IPS-18a (cell line): ENCODE data around the gene FGF9.

ENCODE experiments used
- H3K27ac ChIP-seq: one replicate; pipeline ENCODE4 v1.5.1; 2013; ENCODE audit warnings: low read length
- H3K27me3 ChIP-seq: one replicate; pipeline ENCODE4 v1.6.1; 2013; ENCODE audit warnings: mild to moderate bottlenecking, low read length; ENCODE audit not compliant: control insufficient read depth, insufficient read depth
- H3K36me3 ChIP-seq: one replicate; pipeline ENCODE4 v1.6.1; 2013; ENCODE audit warnings: low read depth, low read length; ENCODE audit not compliant: control insufficient read depth
- H3K4me1 ChIP-seq: one replicate; pipeline ENCODE4 v1.6.1; 2013; ENCODE audit warnings: low read depth, low read length; ENCODE audit not compliant: control insufficient read depth
- H3K4me3 ChIP-seq: one replicate; pipeline ENCODE4 v1.5.1; 2013; ENCODE audit warnings: low read length
- H3K9ac ChIP-seq: one replicate; pipeline ENCODE4 v1.6.1; 2013; ENCODE audit warnings: mild to moderate bottlenecking, low read length, moderate library complexity
- H3K9me3 ChIP-seq: one replicate; pipeline ENCODE4 v1.6.1; 2013; ENCODE audit warnings: low read depth, low read length; ENCODE audit not compliant: control insufficient read depth

The FGF9 gene

GRCh38 chr13:21676611-21677021 lies 5.7 kb downstream of the FGF9 start:
- no peak overlapping the region for H3K9ac ChIP-seq
- H3K36me3 ChIP-seq, result no peaks in the 10 kb centered on the region
- H3K4me1 ChIP-seq, result peaks cover 20% of the 10 kb centered on the region
- no peak overlapping the region for H3K27ac ChIP-seq
- peak overlapping the region; percentile 3 for H3K4me3 ChIP-seq
- peaks cover 64% of the 10 kb centered on the region for H3K27me3 ChIP-seq
- no peaks in the 10 kb centered on the region for H3K9me3 ChIP-seq

DNA sequence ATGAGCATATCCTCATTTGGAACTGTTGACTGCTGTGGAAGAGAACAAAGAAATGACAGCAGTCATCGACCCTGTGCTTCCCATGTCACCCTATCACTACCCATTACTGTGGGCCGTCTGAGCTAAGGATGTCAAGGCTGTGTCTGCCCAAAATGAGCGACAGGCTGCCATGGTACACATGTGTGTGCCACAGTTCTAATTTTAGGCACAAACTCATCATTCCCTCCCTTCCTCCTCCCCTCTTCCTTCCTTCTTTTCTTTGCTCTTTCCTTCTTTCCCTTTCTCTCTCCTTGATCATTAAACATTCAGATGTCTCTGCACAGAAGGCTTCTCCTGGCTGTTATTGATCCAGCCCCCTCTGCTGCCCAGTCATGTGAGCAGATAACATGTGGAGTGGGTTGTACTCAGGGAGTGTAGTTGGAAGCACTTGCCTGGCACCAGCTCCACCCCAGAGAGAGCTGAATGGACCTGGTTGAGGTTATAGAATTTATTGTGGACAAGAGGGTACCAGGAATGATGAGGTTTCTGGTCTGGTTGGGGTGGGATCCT lies 6.3 kb downstream of the FGF9 start:
- H3K27me3 ChIP-seq, result peaks cover 59% of the 10 kb centered on the region
- H3K9me3 ChIP-seq, result no peaks in the 10 kb centered on the region
- H3K9ac ChIP-seq, result no peak overlapping the region
- peaks cover 15% of the 10 kb centered on the region for H3K4me1 ChIP-seq
- no peak overlapping the region for H3K27ac ChIP-seq
- H3K4me3 ChIP-seq, result no peak overlapping the region
- H3K36me3 ChIP-seq, result no peaks in the 10 kb centered on the region

DNA sequence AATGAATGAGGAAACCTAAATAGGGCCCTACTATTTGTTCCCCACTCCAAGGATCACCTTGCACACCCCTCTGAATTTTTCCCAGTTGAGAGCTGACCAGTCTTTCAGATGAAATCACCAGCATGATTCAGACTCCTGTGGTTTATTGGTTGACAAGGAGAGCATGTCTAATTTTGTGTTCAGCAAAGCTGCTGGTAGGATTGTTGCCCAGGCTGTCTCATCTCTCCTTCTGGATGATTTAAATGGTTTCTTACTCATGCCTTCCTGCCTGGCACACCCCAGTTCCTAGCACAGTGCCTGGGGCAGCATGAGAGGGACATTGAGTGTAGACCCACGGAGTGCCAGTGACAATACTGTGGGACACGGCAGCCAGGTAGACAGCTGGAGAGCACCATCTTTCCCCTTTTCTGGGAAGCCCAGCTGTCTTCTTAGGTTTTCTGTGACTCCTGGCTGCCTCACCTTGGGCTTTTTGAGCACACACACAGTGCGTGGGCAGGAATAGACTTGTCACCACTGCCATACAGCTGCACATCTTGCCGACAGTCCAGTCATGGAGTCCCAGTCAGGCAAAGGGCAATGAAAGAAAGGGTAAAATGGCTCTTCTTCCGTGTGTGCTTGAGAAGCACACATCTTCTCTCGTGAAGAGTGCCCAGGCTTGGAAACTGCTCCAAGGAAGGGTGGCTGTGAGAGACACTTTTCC lies 12.3 kb downstream of the FGF9 start:
- Histone ChIP-seq H3K4me1 (no peaks in the 10 kb centered on the region), H3K27me3 (peaks cover 1% of the 10 kb centered on the region), H3K9me3 (no peaks in the 10 kb centered on the region), H3K36me3 (no peaks in the 10 kb centered on the region), H3K4me3 (no peak overlapping the region), H3K9ac (no peak overlapping the region), H3K27ac (no peak overlapping the region)

DNA sequence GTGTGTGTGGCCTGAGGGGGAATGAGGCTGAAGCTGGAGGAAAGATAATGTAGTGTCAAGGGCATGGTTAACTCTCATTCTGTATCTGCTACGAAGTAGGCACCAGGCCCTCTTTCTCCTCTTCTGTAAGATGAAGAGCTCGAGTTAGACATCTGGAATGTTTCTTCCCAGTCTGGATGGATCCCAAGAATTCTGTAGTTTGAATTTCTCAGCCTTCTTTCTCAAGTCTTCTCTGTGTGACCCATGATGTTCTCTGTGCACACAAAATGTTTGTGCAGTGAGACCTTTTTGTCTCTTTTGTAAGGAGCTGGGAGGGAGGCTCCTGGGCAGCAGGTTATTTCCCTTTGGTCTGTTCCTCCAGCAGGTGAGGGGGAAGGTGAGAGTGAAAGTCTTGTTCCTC lies 13.7 kb downstream of the FGF9 start:
- Histone ChIP-seq H3K4me1 (no peaks in the 10 kb centered on the region), H3K4me3 (no peak overlapping the region), H3K9ac (no peak overlapping the region), H3K27ac (no peak overlapping the region), H3K36me3 (no peaks in the 10 kb centered on the region), H3K27me3 (no peaks in the 10 kb centered on the region), H3K9me3 (no peaks in the 10 kb centered on the region)

DNA sequence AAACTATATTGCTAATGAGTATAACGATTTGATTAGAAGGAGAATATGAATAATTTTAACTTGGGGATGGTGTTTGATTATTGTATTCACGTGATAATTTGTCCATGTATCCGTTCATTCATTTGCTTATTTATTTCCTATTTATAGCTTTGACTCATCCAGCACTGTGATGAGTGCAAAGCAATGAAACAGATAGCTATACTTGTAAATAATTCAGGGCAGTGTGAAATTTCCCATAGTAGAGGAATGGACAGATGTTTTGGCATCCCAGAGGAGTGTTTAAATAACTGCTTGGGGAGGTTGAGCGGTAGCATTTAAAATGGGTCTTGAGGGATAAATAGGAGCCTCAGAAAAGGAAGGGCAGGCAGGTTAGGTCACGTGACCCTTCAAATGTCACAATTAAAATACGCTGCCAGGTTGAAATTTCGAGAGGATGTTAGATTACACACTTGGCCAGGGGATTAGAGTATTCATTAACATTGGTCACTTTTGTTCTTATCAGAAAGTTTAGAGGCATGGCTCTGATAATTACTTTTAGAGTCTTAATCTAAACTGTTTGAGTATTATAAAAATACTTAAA lies 14.7 kb downstream of the FGF9 start:
- Histone ChIP-seq H3K4me1 (no peaks in the 10 kb centered on the region), H3K4me3 (no peak overlapping the region), H3K9me3 (no peaks in the 10 kb centered on the region), H3K9ac (no peak overlapping the region), H3K27ac (no peak overlapping the region), H3K36me3 (no peaks in the 10 kb centered on the region), H3K27me3 (no peaks in the 10 kb centered on the region)

DNA sequence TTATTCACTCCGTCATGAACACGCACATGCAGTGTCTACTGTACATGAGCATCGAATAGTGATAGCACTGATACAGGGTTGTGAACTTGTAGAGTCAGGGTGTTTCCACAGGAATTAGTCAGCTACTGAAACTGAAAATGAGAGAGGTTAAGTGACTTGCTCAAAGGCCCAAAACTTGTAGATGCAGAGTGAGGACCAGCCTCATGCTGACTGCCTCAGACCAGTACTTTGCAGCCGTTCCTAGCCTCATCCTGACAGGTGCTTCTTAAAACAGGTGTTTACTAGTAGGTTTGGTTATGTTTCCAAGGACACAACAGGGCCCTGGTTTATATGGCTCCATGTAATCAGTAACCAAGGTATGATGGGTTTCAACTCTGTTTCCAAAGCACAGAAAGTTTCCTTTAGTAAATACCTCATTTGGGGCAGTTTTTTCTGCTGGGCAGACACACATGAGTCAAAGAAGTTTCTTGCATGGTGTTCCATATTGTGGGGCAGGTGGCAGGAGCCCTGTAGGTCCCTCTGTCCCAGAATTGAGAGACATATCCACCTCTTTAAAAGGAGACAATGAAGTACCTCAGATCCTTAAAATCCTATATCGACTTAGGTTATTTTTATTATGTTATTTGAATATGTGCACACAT lies 16.0 kb downstream of the FGF9 start:
- Histone ChIP-seq H3K27me3 (no peaks in the 10 kb centered on the region), H3K4me1 (no peaks in the 10 kb centered on the region), H3K4me3 (no peak overlapping the region), H3K36me3 (no peaks in the 10 kb centered on the region), H3K9me3 (no peaks in the 10 kb centered on the region), H3K9ac (no peak overlapping the region), H3K27ac (no peak overlapping the region)

- H3K27me3 ChIP-seq, result no peaks in the 10 kb centered on the region
- no peak overlapping the region for H3K4me3 ChIP-seq
- no peaks in the 10 kb centered on the region for H3K36me3 ChIP-seq
- no peak overlapping the region for H3K27ac ChIP-seq
- no peaks in the 10 kb centered on the region for H3K4me1 ChIP-seq
- no peak overlapping the region for H3K9ac ChIP-seq
- H3K9me3 ChIP-seq, result no peaks in the 10 kb centered on the region
Measured at GRCh38 chr13:21688056-21688455, 17.2 kb downstream of the FGF9 start.

DNA sequence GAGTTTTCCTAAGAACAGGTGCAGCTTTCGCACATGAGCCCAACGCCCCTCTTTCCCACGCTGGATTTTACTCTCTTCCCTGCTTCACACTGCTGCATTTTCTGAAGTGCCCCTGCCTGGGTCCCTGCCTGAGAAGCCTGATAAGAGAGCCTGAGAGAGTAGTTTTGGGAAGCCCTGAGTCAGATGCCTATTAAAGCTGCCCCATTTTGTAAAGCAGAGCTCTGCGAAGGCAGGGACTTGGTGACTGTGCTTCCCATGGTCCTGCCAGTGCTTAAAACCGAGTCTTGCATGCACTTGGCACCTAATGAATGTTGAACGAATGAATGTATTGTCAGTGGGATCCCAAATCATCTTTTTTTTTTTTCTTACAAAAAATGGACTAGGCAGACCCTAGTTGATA lies 18.2 kb downstream of the FGF9 start:
- Histone ChIP-seq H3K4me3 (no peak overlapping the region), H3K4me1 (no peaks in the 10 kb centered on the region)

DNA sequence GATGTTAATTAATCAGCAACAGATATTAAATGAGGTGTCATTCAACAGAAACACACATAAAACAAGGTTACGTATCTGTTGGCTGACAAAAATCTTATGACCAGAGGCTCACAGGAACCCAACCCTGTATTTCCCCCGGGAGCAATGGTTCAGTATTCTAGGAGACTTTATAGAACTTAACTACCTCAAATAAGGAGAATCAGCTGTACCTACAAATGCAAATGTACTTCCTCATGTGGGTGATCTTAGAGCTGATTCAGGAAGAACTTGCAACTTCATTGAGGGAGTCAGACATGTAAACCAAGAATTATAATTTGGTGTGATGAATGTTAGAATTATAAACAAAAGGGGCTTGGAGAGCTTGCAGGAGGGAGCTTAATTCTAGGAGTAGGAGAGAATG lies 20.1 kb downstream of the FGF9 start:
- Histone ChIP-seq H3K4me1 (no peaks in the 10 kb centered on the region), H3K27ac (no peak overlapping the region), H3K9me3 (no peaks in the 10 kb centered on the region), H3K9ac (no peak overlapping the region), H3K36me3 (no peaks in the 10 kb centered on the region), H3K27me3 (no peaks in the 10 kb centered on the region), H3K4me3 (no peak overlapping the region)

More for the DNA sequence above, 18.2 kb downstream of the FGF9 start:
- H3K27ac ChIP-seq, result no peak overlapping the region
- no peaks in the 10 kb centered on the region for H3K27me3 ChIP-seq
- no peak overlapping the region for H3K9ac ChIP-seq
- H3K9me3 ChIP-seq, result no peaks in the 10 kb centered on the region
- no peaks in the 10 kb centered on the region for H3K36me3 ChIP-seq

GRCh38 chr13:21691500-21691899 lies 20.6 kb downstream of the FGF9 start:
- Histone ChIP-seq H3K4me1 (no peaks in the 10 kb centered on the region), H3K36me3 (no peaks in the 10 kb centered on the region), H3K9me3 (no peaks in the 10 kb centered on the region), H3K27me3 (no peaks in the 10 kb centered on the region), H3K27ac (no peak overlapping the region), H3K4me3 (no peak overlapping the region), H3K9ac (no peak overlapping the region)

GRCh38 chr13:21691928-21692327 lies 21.1 kb downstream of the FGF9 start:
- Histone ChIP-seq H3K9ac (no peak overlapping the region), H3K4me1 (no peaks in the 10 kb centered on the region), H3K4me3 (no peak overlapping the region), H3K9me3 (no peaks in the 10 kb centered on the region), H3K27ac (no peak overlapping the region), H3K36me3 (no peaks in the 10 kb centered on the region), H3K27me3 (no peaks in the 10 kb centered on the region)
